Muscle of leg (tissue), 11 donors: Measurements from ENCODE around the gene SUPT3H. TPM values are rescaled to one million over a fixed set of nuclear protein-coding genes. Genes with fewer than 3 reads are reported as not detected.
"Not testable (repeated sequence)": the region's sequence is repeated elsewhere in the genome, so short reads cannot be mapped to it uniquely, and the experiment has no call there.

Experiments used
- DNase-seq: peaks from one replicate; pipeline ENCODE4 v3.0.0; 2013
- H3K27ac ChIP-seq: one replicate; pipeline ENCODE4 v1.5.1; 2013; ENCODE audit warnings: mild to moderate bottlenecking, low read length, control low read depth
- H3K27me3 ChIP-seq: one replicate; pipeline ENCODE4 v1.6.1; 2013; ENCODE audit warnings: low read length; ENCODE audit not compliant: control insufficient read depth, insufficient read depth
- H3K36me3 ChIP-seq: one replicate; pipeline ENCODE4 v1.6.1; 2013; ENCODE audit warnings: low read length; ENCODE audit not compliant: control insufficient read depth, insufficient read depth
- H3K4me1 ChIP-seq: one replicate; pipeline ENCODE4 v1.6.1; 2013; ENCODE audit warnings: low read length; ENCODE audit not compliant: control insufficient read depth, insufficient read depth
- H3K4me3 ChIP-seq: one replicate; pipeline ENCODE4 v1.5.1; 2013; ENCODE audit warnings: low read length, control low read depth
- H3K9me3 ChIP-seq: replicated peaks from 2 replicates; pipeline ENCODE4 v1.6.1; 2013; ENCODE audit warnings: low read depth, low read length; ENCODE audit not compliant: control insufficient read depth
- WGBS: methylation state at CpG from one replicate; pipeline ENCODE4 v1.1.5; 2013; ENCODE audit warnings: missing lambda C conversion rate; ENCODE audit not compliant: insufficient coverage; 5-methylcytosine and 5-hydroxymethylcytosine counted together
- polyA plus RNA-seq, 8 donors: library from polyadenylated mRNA; unstranded; fragments of 120-200 nt; gene quantifications; one replicate each; pipeline versions ENCODE4 v1.2.1 to v1.2.3, GENCODE V29; 2013; ENCODE audit warnings: inconsistent platforms in 1 of 8, low replicate concordance in 1 of 8; ENCODE audit not compliant: insufficient read length in 8 of 8, insufficient read depth in 1 of 8
- total RNA-seq: library from RNA; stranded (reverse); fragments of 120-200 nt; gene quantifications from one replicate; pipeline ENCODE4 v1.2.4, GENCODE V29; 2013

SUPT3H gene
- total and polyA plus RNA-seq, 9 donors, result 8.3 to 13.7 (median 10.7) TPM

- H3K27ac ChIP-seq, result no peak overlapping the region
- no peaks in the 10 kb centered on the region for H3K36me3 ChIP-seq
- no peak overlapping the region for H3K4me3 ChIP-seq
- DNase-seq, result no peak
- no peaks in the 10 kb centered on the region for H3K4me1 ChIP-seq
- no peaks in the 10 kb centered on the region for H3K27me3 ChIP-seq
- H3K9me3 ChIP-seq, result no peaks in the 10 kb centered on the region
- WGBS, result 91% methylated on average over 2 of the region's 2 CpGs
Measured at GRCh38 chr6:45185403-45186251, 192.1 kb downstream of the SUPT3H start.

GRCh38 chr6:45184937-45185336 lies 192.8 kb downstream of the SUPT3H start:
- no peak overlapping the region for H3K4me3 ChIP-seq

GRCh38 chr6:45184040-45184439 lies 193.7 kb downstream of the SUPT3H start:
- H3K4me3 ChIP-seq, result no peak overlapping the region
- H3K36me3 ChIP-seq, result no peaks in the 10 kb centered on the region
- no peaks in the 10 kb centered on the region for H3K27me3 ChIP-seq
- H3K4me1 ChIP-seq, result no peaks in the 10 kb centered on the region
- WGBS, result no CpG with 5 or more reads among the region's 4 CpGs
- no peak overlapping the region for H3K27ac ChIP-seq
- H3K9me3 ChIP-seq, result no peaks in the 10 kb centered on the region
- DNase-seq, result no peak

More at GRCh38 chr6:45184937-45185336, 192.8 kb downstream of the SUPT3H start:
- DNase-seq, result no peak
- H3K27me3 ChIP-seq, result no peaks in the 10 kb centered on the region
- H3K36me3 ChIP-seq, result no peaks in the 10 kb centered on the region
- WGBS, result no CpG with 5 or more reads among the region's 4 CpGs
- no peak overlapping the region for H3K27ac ChIP-seq
- H3K9me3 ChIP-seq, result no peaks in the 10 kb centered on the region
- no peaks in the 10 kb centered on the region for H3K4me1 ChIP-seq

DNA sequence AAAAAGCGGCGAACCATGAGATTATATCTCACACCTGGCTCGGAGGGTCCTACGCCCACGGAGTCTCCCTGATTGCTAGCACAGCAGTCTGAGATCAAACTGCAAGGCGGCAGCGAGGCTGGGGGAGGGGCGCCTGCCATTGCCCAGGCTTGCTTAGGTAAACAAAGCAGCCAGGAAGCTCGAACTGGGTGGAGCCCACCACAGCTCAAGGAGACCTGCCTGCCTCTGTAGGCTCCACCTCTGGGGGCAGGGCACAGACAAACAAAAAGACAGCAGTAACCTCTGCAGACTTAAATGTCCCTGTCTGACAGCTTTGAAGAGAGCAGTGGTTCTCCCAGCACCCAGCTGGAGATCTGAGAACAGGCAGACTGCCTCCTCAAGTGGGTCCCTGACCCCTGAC lies 201.4 kb downstream of the SUPT3H start:
- not testable (repeated sequence) for H3K4me3 ChIP-seq, H3K9me3 ChIP-seq, H3K36me3 ChIP-seq, H3K4me1 ChIP-seq, H3K27me3 ChIP-seq, H3K27ac ChIP-seq, DNase-seq
- WGBS, result no CpG with 5 or more reads among the region's 9 CpGs

DNA sequence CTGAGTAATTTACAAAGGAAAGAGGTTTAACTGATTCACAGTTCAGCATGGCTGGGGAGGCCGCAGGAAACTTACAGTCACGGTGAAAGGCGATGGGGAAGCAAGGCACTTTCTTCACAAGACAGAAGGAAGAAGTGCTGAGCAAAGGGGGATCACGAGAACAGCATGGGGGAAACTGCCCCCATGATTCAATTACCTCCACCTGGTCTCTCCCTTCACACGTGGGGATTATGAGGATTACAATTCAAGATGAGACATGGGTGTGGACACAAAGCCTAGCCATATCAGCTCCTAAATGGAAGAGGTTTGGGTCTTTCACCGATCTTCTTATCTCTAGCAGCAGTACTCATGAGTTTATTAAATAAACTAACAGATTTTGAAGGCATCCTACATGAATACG lies 202.5 kb downstream of the SUPT3H start:
- H3K27ac ChIP-seq, result no peak overlapping the region
- no peaks in the 10 kb centered on the region for H3K36me3 ChIP-seq
- H3K4me1 ChIP-seq, result no peaks in the 10 kb centered on the region
- 94% methylated on average over 3 of the region's 7 CpGs for WGBS
- no peaks in the 10 kb centered on the region for H3K9me3 ChIP-seq
- DNase-seq, result no peak
- H3K4me3 ChIP-seq, result no peak overlapping the region
- H3K27me3 ChIP-seq, result no peaks in the 10 kb centered on the region

DNA sequence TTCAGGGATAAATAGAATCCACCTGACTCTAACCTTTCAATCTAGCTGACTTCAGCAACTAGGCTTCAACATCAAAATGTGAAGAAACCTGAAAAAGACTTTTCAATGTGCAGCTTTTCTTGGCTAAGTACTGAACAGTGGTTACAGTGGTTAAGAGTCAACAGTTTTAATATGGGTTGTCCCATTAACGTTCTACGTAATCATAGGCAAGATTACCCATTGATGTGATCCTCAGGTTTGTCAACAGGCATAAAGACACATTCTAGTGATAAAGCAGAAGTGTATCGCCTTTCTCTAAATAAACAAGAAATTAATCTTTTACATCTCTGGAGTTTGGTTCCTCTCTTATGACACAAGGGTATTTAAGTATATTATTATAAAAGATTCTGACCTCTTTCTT lies 203.7 kb downstream of the SUPT3H start:
- no peak for DNase-seq
- no peak overlapping the region for H3K27ac ChIP-seq
- H3K9me3 ChIP-seq, result no peaks in the 10 kb centered on the region
- H3K36me3 ChIP-seq, result no peaks in the 10 kb centered on the region
- no peaks in the 10 kb centered on the region for H3K27me3 ChIP-seq
- no peak overlapping the region for H3K4me3 ChIP-seq
- no CpG with 5 or more reads among the region's 3 CpGs for WGBS
- H3K4me1 ChIP-seq, result no peaks in the 10 kb centered on the region

DNA sequence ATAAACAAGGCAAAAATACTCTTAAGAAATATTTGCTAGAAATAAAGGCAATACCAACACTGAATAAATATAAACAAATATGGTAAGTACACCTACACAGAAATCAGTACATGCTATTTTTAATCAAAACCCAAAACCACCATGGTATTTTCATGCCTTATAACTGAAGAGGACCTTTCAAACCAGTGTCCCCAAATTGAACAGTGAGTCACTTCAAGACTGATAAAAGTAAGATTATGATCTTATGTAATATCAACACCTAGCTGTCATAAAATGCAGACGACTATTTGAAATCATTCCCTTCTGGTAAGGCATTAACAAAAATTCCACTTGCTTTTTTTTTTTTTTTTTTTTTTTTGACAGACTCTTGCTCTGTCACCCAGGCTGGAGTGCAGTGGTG lies 206.4 kb downstream of the SUPT3H start:
- H3K36me3 ChIP-seq, result no peaks in the 10 kb centered on the region
- no peak overlapping the region for H3K27ac ChIP-seq
- H3K4me3 ChIP-seq, result no peak overlapping the region
- no peaks in the 10 kb centered on the region for H3K9me3 ChIP-seq
- no CpG with 5 or more reads among the region's 1 CpG for WGBS
- no peak for DNase-seq
- H3K4me1 ChIP-seq, result no peaks in the 10 kb centered on the region
- no peaks in the 10 kb centered on the region for H3K27me3 ChIP-seq

- no peak for DNase-seq
- Histone ChIP-seq H3K36me3 (no peaks in the 10 kb centered on the region), H3K9me3 (no peaks in the 10 kb centered on the region), H3K4me1 (no peaks in the 10 kb centered on the region), H3K4me3 (no peak overlapping the region), H3K27me3 (no peaks in the 10 kb centered on the region), H3K27ac (no peak overlapping the region)
- WGBS, result no CpG with 5 or more reads among the region's 2 CpGs
Measured at GRCh38 chr6:45170309-45170708, 207.4 kb downstream of the SUPT3H start.

GRCh38 chr6:45169815-45170214 lies 207.9 kb downstream of the SUPT3H start:
- no CpG with 5 or more reads among the region's 2 CpGs for WGBS
- Histone ChIP-seq H3K27me3 (no peaks in the 10 kb centered on the region), H3K4me3 (no peak overlapping the region), H3K4me1 (no peaks in the 10 kb centered on the region), H3K27ac (no peak overlapping the region), H3K36me3 (no peaks in the 10 kb centered on the region), H3K9me3 (no peaks in the 10 kb centered on the region)
- no peak for DNase-seq

DNA sequence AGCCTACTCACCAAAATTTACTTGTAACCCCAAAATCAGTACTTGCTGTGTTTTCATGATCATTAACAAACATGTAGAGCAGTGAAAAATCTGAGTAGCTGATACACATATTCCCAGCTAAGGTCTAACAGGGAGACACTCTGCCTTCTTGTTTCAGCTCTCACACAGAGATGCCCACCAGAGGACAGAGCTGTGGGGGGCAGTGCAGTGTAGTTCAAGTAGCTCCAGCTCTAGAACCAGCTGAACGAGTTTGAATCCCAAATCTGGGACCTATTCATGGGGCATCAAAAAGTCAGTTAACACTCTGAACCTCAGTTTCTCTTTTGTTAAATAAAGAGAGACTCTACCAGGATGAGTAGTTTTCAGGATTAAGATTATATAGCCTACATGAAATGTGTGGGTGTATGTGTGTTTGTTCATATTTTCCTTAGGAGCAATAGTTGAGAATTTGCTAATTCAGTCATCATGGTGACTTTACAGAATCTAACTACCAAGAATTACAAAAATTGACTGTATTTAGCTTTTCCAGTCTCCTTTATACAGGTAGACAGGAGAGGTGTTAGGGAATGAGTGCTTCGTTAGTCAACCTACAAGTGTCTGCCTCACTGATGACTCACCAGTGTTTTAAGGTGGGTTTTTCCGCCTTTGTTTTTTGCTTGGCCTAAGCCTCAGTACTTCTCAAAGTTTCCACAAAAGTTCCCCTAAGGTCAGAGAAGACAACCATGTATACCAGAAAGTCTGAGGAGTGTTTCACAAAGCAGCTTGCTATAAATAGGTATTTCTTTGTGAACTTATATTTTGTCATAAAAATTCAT lies 213.6 kb downstream of the SUPT3H start:
- Histone ChIP-seq H3K27ac (no peak overlapping the region), H3K4me1 (no peaks in the 10 kb centered on the region), H3K9me3 (no peaks in the 10 kb centered on the region), H3K27me3 (no peaks in the 10 kb centered on the region), H3K36me3 (no peaks in the 10 kb centered on the region), H3K4me3 (no peak overlapping the region)
- WGBS, result no CpG with 5 or more reads among the region's 3 CpGs
- DNase-seq, result no peak
